Sigmoid colon (tissue), 7 donors: ENCODE data around the gene PRR18. TPM values are rescaled to one million over a fixed set of nuclear protein-coding genes. Genes with fewer than 3 reads are reported as not detected.

ENCODE experiments used
- DNase-seq: peaks from one replicate; pipeline ENCODE4 v3.0.0-alpha.2; 2019
- H3K27ac ChIP-seq, 4 donors: fragments of 200-600 bp; sonication (generic); one replicate each; pipeline ENCODE4 v1.5.1; 2016 to 2019; ENCODE audit warnings: mild to moderate bottlenecking in 1 of 4
- H3K27me3 ChIP-seq, 3 donors: fragments of 200-600 bp; sonication (generic); one replicate each; pipeline ENCODE4 v1.5.1; 2019; ENCODE audit warnings: mild to moderate bottlenecking in 1 of 3
- H3K36me3 ChIP-seq, 4 donors: fragments of 200-600 bp; sonication (generic); one replicate each; pipeline ENCODE4 v1.5.1; 2016 to 2019
- H3K4me1 ChIP-seq, 4 donors: fragments of 200-600 bp; sonication (generic); one replicate each; pipeline ENCODE4 v1.5.1; 2017 to 2019
- H3K4me3 ChIP-seq, 4 donors: fragments of 200-600 bp; sonication (generic); one replicate each; pipeline ENCODE4 v1.5.1; 2017 to 2019; ENCODE audit warnings: mild to moderate bottlenecking in 2 of 4, moderate library complexity in 1 of 4
- H3K9me3 ChIP-seq, 4 donors: fragments of 200-600 bp in 3 of 4; sonication (generic) in 3 of 4; one replicate each; pipeline versions ENCODE4 v1.5.1 to v1.6.1; 2013 to 2019
- CTCF ChIP-seq, 4 experiments: fragments of 450-650 bp in 3 of 4; fragments of 200-600 bp in 1 of 4; IDR thresholded peaks; one replicate each; pipeline ENCODE4 v1.5.1; 2016 to 2019; ENCODE audit warnings: antibody characterized with exemption in 4 of 4, mild to moderate bottlenecking in 3 of 4, moderate library complexity in 2 of 4
- EP300 ChIP-seq, 4 donors: sonication (generic); formaldehyde crosslinking; IDR thresholded peaks; one replicate each; pipeline ENCODE4 v1.6.1; 2017; ENCODE audit warnings: antibody characterized with exemption in 4 of 4
- POLR2A ChIP-seq, 2 donors: fragments of 450-650 bp; IDR thresholded peaks; one replicate each; pipeline ENCODE4 v1.6.1; 2016; ENCODE audit warnings: antibody characterized with exemption in 2 of 2, mild to moderate bottlenecking in 2 of 2, moderate library complexity in 2 of 2
- POLR2AphosphoS5 ChIP-seq, 4 donors: sonication (generic); formaldehyde crosslinking; IDR thresholded peaks; one replicate each; pipeline ENCODE4 v1.6.1; 2017; ENCODE audit warnings: antibody characterized with exemption in 4 of 4
- WGBS, 2 donors: extraction: QIAGEN DNeasy Blood & Tissue Kit; methylation state at CpG; one replicate each; pipeline ENCODE4 v1.1.7; 2013; 5-methylcytosine and 5-hydroxymethylcytosine counted together
- intact Hi-C: fragments of 100-400 bp; cut with DNase I; formaldehyde crosslinking; loops from one replicate; pipeline ENCODE4 v1.15.1; 2023
- polyA plus RNA-seq, 3 donors: library from polyadenylated mRNA; stranded (reverse); fragments of 200-250 nt; gene quantifications; one replicate each; pipeline ENCODE4 v1.2.3, GENCODE V29; 2013
- total RNA-seq, 4 donors: library from RNA; depleted of rRNA; stranded (reverse); fragments of >200 nt; gene quantifications; one replicate each; pipeline ENCODE4 v1.1.0, GENCODE V29; 2016
- donor health status: healthy with polysubstance abuse.
- donor health status: Bipolar disorder and iron deficiency.
- donor health status: healthy.

PRR18 gene
- total and polyA plus RNA-seq, 7 donors, result 0.06 to 0.41 TPM; not detected in 5

GRCh38 chr6:166262743-166263515 is 45.3 kb downstream of the PRR18 start:
- Histone ChIP-seq H3K27ac (no peak overlapping the region), H3K4me1 (no peaks in the 10 kb centered on the region), H3K27me3 (no peaks in the 10 kb centered on the region), H3K36me3 (no peaks in the 10 kb centered on the region), H3K9me3 (no peaks in the 10 kb centered on the region), H3K4me3 (no peak overlapping the region)
- no peak for DNase-seq
- intact Hi-C loops, result no loop called here
- 85% methylated on average over 17 of the region's 17 CpGs for WGBS, 2 donors
- TF ChIP-seq POLR2A (IDR thresholded peaks at IDR 0.05) (no peak), CTCF (IDR thresholded peaks at IDR 0.05) (no peak), EP300 (IDR thresholded peaks at IDR 0.05) (no peak), POLR2AphosphoS5 (IDR thresholded peaks at IDR 0.05) (no peak)

GRCh38 chr6:166259296-166259977 is 48.8 kb downstream of the PRR18 start:
- DNase-seq, result no peak
- intact Hi-C loops, result no loop called here
- TF ChIP-seq EP300 (IDR thresholded peaks at IDR 0.05) (no peak), CTCF (IDR thresholded peaks at IDR 0.05) (no peak), POLR2A (IDR thresholded peaks at IDR 0.05) (no peak), POLR2AphosphoS5 (IDR thresholded peaks at IDR 0.05) (no peak)
- Histone ChIP-seq H3K27me3 (peaks cover 0 to 22% (median 3%) of the 10 kb centered on the region in 3 donors), H3K9me3 (no peaks in the 10 kb centered on the region), H3K27ac (peak overlapping the region in 3 of 4 donors; percentile 23 to 59 (median 49)), H3K36me3 (no peaks in the 10 kb centered on the region), H3K4me3 (no peak overlapping the region), H3K4me1 (no peaks in the 10 kb centered on the region)
- 80 to 85% methylated on average over 20 of the region's 20 CpGs for WGBS, 2 donors

GRCh38 chr6:166258854-166259276 is 49.3 kb downstream of the PRR18 start:
- Histone ChIP-seq H3K27ac (peak overlapping the region in 2 of 4 donors; percentile 49 to 59), H3K4me3 (no peak overlapping the region), H3K4me1 (peaks cover 0 to 2% (median 1%) of the 10 kb centered on the region in 4 donors), H3K9me3 (no peaks in the 10 kb centered on the region), H3K27me3 (peaks cover under 1 to 28% (median 8%) of the 10 kb centered on the region in 3 donors), H3K36me3 (no peaks in the 10 kb centered on the region)
- intact Hi-C loops, result no loop called here
- no peak for TF ChIP-seq EP300 (IDR thresholded peaks at IDR 0.05)
- no peak for TF ChIP-seq POLR2AphosphoS5 (IDR thresholded peaks at IDR 0.05)
- no peak for TF ChIP-seq CTCF (IDR thresholded peaks at IDR 0.05)
- TF ChIP-seq POLR2A (IDR thresholded peaks at IDR 0.05), result no peak
- 48 to 76% methylated on average over 10 of the region's 10 CpGs for WGBS, 2 donors
- no peak for DNase-seq

- WGBS, 2 donors, result 38 to 73% methylated on average over 7 of the region's 7 CpGs
- H3K4me1 ChIP-seq, result peaks cover 2 to 11% (median 10%) of the 10 kb centered on the region in 4 donors
- TF ChIP-seq CTCF (IDR thresholded peaks at IDR 0.05) (no peak), POLR2A (IDR thresholded peaks at IDR 0.05) (no peak)
- H3K36me3 ChIP-seq, result no peaks in the 10 kb centered on the region
- peak overlapping the region in 1 of 4 donors; percentile 52 for H3K27ac ChIP-seq
- no peak overlapping the region for H3K4me3 ChIP-seq
- no peak for DNase-seq
- H3K9me3 ChIP-seq, result no peaks in the 10 kb centered on the region
- intact Hi-C loops, result no loop called here
- peaks cover 10 to 37% (median 16%) of the 10 kb centered on the region in 3 donors for H3K27me3 ChIP-seq
These were observed 50.3 kb downstream of the PRR18 start for GRCh38 chr6:166257911-166258318.

Other genes with a start within 250 kb of the PRR18 start
- gene TBXT, start 140.5 kb downstream of the PRR18 start, total RNA-seq, result not detected
- not detected for gene TBXT, start 140.5 kb downstream of the PRR18 start, polyA plus RNA-seq
- gene SFT2D1, start 34.2 kb upstream of the PRR18 start, total RNA-seq, result 10 to 100 TPM; 26.0 to 46.2 (median 37.6) TPM
- 10 to 100 TPM; 49.2 to 92.8 (median 58.3) TPM for gene SFT2D1, start 34.2 kb upstream of the PRR18 start, polyA plus RNA-seq
- 10 to 100 TPM; 52.9 to 82.0 (median 78.3) TPM for gene MPC1, start 74.5 kb upstream of the PRR18 start, total RNA-seq
- gene MPC1, start 74.5 kb upstream of the PRR18 start, polyA plus RNA-seq, result 100 to 1,000 TPM; 116 to 310 (median 161) TPM